Panc1 (cell line): ENCODE data around the gene CCDC187. TPM values are rescaled to one million over a fixed set of nuclear protein-coding genes. Genes with fewer than 3 reads are reported as not detected.

ENCODE experiments used
- ATAC-seq: fragments of 200-7000 bp; cut with Tn5 transposase; 2 replicates; pipeline ENCODE4 v1.9.1; 2020; ENCODE audit warnings: mild to moderate bottlenecking, moderate library complexity
- BruUV-seq: library from RNA; stranded (reverse); fragments of 400-500 nt; replicated peaks from 2 replicates; lab custom pipeline; 2021; lab: Mats Ljungman, UMichigan
- CTCF ChIA-PET: fragments of 300-600 bp; sonication (Branson Sonifier 250); formaldehyde crosslinking; loops from one replicate; lab custom pipeline; 2022; ENCODE audit warnings: antibody characterized with exemption; lab: Charles Lee
- POLR2A ChIA-PET: fragments of 300-600 bp; sonication (Branson Sonifier 250); formaldehyde crosslinking; loops from one replicate; lab custom pipeline; 2022; ENCODE audit warnings: antibody characterized with exemption; lab: Charles Lee
- DNase-seq: peaks from one replicate; pipeline ENCODE4 v3.0.0-alpha.2; 2010; ENCODE audit warnings: low read depth, low spot score
- H3K27ac ChIP-seq: 2 replicates; pipeline ENCODE4 v1.5.1; 2011; ENCODE audit warnings: mild to moderate bottlenecking, low read length, inconsistent platforms
- H3K27me3 ChIP-seq: fragments of 200-500 bp; sonication (Bioruptor generic); 2 replicates; pipeline ENCODE4 v1.6.0; 2014; ENCODE audit warnings: low read length, inconsistent platforms; ENCODE audit not compliant: control insufficient read depth, insufficient read depth
- H3K36me3 ChIP-seq: fragments of 200-500 bp; sonication (Bioruptor generic); 2 replicates; pipeline ENCODE4 v1.5.1; 2014; ENCODE audit warnings: inconsistent platforms, mild to moderate bottlenecking, low read length, moderate library complexity; ENCODE audit not compliant: control insufficient read depth, insufficient read depth
- H3K4me1 ChIP-seq: 2 replicates; pipeline ENCODE4 v1.5.1; 2011; ENCODE audit warnings: inconsistent platforms, mild to moderate bottlenecking, low read length, moderate library complexity; ENCODE audit not compliant: control insufficient read depth, insufficient read depth
- H3K4me3 ChIP-seq, 2 experiments: 2 replicates each; pipeline ENCODE4 v1.5.1; 2011 to 2012; ENCODE audit warnings: low read depth in 2 of 2, low read length in 2 of 2, mild to moderate bottlenecking in 2 of 2, inconsistent platforms in 1 of 2, moderate library complexity in 1 of 2
- H3K9me3 ChIP-seq: fragments of 200-500 bp; sonication (Bioruptor generic); 2 replicates; pipeline ENCODE4 v1.5.1; 2014; ENCODE audit warnings: low read depth, mild to moderate bottlenecking, inconsistent platforms, low read length, moderate library complexity; ENCODE audit not compliant: control insufficient read depth, insufficient read depth
- POLR2AphosphoS5 ChIP-seq: IDR thresholded peaks from 2 replicates; pipeline ENCODE4 v1.6.1; 2012; ENCODE audit warnings: mild to moderate bottlenecking, low read depth, low read length, moderate library complexity
- SIN3A ChIP-seq: IDR thresholded peaks from 2 replicates; pipeline ENCODE4 v1.6.1; 2012; ENCODE audit warnings: low read depth, mild to moderate bottlenecking, low read length, moderate library complexity, borderline replicate concordance; ENCODE audit not compliant: insufficient read depth
- TCF7L2 ChIP-seq: IDR thresholded peaks from 2 replicates; pipeline ENCODE4 v1.6.1; 2011; ENCODE audit warnings: mild to moderate bottlenecking, low read depth, low read length, inconsistent platforms
- in situ Hi-C: cut with HindIII; loops from 2 replicates; pipeline ENCODE4 v1.10.0; 2016; ENCODE audit warnings: low sequenced_read_pairs, low pct_unique_long_range_greater_than_20kb
- intact Hi-C: fragments of 100-400 bp; cut with micrococcal nuclease; formaldehyde crosslinking; loops from one replicate; pipeline ENCODE4 v1.10.0; 2022; ENCODE audit not compliant: unreplicated experiment
- total RNA-seq: library from RNA; stranded (reverse); gene quantifications from one replicate; pipeline ENCODE4 v1.2.1, GENCODE V29; 2021; ENCODE audit not compliant: unreplicated experiment
- TF ChIP-seq, protein P1 (sequence below), 2 experiments: IDR thresholded peaks; 2 replicates each; pipeline ENCODE4 v1.6.1; 2011 to 2012; ENCODE audit warnings: low read depth in 2 of 2, control low read depth in 1 of 2, low read length in 1 of 2, mild to moderate bottlenecking in 1 of 2, moderate library complexity in 1 of 2; ENCODE audit not compliant: insufficient read depth in 1 of 2
- TF ChIP-seq, protein P2 (sequence below): fragments of 450-650 bp; IDR thresholded peaks from 2 replicates; pipeline ENCODE4 v1.5.1; 2017; ENCODE audit warnings: mild to moderate bottlenecking

Gene CCDC187
- total RNA-seq, 1 experiment from 2014 or later, result not detected

DNA sequence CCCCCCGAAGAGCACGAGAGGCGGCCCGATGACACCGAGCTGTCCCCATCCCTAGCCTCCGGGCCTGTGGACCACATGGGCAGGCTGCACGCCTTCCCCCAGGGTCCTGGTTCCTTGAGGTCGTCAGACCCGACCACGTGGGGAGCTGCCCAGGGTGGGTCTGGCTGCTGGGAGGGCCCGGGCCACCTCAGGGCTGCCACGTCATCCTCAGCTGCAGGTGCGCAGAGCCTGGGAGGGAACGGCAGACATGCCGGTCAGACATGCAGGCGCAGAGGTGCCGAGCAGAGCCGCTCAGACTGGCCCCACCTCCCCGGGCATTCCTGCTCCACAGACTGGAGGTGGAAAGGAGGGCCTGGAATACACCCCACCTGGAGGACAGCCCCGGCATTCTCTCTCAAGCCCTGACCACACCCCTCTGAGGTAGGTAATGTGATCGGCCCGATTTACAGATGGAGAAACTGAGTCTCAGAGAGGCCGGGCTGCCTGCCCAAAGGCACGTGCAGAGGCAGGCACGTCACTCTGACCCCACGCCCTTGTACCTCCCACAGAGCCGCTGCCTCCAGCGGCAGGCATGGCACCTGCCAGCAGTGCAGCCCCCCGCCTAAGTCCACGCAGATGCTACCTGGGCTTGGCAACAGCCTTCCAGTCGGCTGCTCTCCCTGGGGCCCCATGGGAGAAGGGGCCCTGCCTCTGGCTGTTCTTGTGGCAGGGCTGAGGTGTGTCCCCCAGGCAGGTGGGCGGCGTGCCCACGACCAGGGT lies 649 bp downstream of the CCDC187 start:
- Histone ChIP-seq H3K4me1 (no peaks in the 10 kb centered on the region), H3K36me3 (no peaks in the 10 kb centered on the region), H3K27me3 (no peaks in the 10 kb centered on the region), H3K27ac (no peak overlapping the region), H3K4me3 (no peak overlapping the region), H3K9me3 (no peaks in the 10 kb centered on the region)
- ChIA-PET POLR2A (no interaction called here), CTCF (no interaction called here)
- ATAC-seq, result no peak
- TF ChIP-seq TCF7L2, result no peak
- intact Hi-C loops, result no loop called here
- BruUV-seq, result no TSS peak
- in situ Hi-C loops, result no loop called here
- no peak for DNase-seq

DNA sequence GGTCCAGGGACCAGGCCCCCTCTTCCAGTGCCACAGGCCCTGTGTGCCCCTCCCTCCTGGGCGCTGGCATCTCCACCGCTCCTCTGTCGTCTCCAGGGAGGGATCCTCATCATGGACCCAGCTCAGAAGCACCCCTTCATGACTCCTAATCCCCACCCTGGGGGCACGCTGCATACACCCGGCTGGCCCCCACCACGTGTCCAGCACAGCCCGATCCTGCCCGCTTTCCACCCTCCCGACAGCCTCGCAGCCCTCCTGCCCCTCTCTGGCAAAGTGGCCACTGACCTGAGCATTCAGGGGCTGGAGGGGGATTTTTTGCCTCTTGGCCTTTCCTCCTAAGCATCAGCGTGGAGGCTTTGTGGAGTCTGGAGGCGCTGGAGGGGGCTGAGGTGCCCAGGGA lies 1.4 kb downstream of the CCDC187 start:
- Histone ChIP-seq H3K4me3 (no peak overlapping the region), H3K27me3 (no peaks in the 10 kb centered on the region), H3K4me1 (no peaks in the 10 kb centered on the region), H3K27ac (no peak overlapping the region), H3K36me3 (no peaks in the 10 kb centered on the region), H3K9me3 (no peaks in the 10 kb centered on the region)
- ATAC-seq (no peak), DNase-seq (no peak)
- ChIA-PET CTCF (no interaction called here), POLR2A (no interaction called here)
- in situ Hi-C loops (no loop called here), intact Hi-C loops (no loop called here)
- BruUV-seq, result no TSS peak
- TF ChIP-seq SIN3A (no peak), POLR2AphosphoS5 (no peak), TCF7L2 (no peak)
- TF ChIP-seq, protein P1, sequence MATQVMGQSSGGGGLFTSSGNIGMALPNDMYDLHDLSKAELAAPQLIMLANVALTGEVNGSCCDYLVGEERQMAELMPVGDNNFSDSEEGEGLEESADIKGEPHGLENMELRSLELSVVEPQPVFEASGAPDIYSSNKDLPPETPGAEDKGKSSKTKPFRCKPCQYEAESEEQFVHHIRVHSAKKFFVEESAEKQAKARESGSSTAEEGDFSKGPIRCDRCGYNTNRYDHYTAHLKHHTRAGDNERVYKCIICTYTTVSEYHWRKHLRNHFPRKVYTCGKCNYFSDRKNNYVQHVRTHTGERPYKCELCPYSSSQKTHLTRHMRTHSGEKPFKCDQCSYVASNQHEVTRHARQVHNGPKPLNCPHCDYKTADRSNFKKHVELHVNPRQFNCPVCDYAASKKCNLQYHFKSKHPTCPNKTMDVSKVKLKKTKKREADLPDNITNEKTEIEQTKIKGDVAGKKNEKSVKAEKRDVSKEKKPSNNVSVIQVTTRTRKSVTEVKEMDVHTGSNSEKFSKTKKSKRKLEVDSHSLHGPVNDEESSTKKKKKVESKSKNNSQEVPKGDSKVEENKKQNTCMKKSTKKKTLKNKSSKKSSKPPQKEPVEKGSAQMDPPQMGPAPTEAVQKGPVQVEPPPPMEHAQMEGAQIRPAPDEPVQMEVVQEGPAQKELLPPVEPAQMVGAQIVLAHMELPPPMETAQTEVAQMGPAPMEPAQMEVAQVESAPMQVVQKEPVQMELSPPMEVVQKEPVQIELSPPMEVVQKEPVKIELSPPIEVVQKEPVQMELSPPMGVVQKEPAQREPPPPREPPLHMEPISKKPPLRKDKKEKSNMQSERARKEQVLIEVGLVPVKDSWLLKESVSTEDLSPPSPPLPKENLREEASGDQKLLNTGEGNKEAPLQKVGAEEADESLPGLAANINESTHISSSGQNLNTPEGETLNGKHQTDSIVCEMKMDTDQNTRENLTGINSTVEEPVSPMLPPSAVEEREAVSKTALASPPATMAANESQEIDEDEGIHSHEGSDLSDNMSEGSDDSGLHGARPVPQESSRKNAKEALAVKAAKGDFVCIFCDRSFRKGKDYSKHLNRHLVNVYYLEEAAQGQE (IDR thresholded peaks at IDR 0.05; ENCODE audit: insufficient read depth in 1 of 2, low read depth in 2 of 2, low read length in 1 of 2), result no peak
- TF ChIP-seq, protein P2, sequence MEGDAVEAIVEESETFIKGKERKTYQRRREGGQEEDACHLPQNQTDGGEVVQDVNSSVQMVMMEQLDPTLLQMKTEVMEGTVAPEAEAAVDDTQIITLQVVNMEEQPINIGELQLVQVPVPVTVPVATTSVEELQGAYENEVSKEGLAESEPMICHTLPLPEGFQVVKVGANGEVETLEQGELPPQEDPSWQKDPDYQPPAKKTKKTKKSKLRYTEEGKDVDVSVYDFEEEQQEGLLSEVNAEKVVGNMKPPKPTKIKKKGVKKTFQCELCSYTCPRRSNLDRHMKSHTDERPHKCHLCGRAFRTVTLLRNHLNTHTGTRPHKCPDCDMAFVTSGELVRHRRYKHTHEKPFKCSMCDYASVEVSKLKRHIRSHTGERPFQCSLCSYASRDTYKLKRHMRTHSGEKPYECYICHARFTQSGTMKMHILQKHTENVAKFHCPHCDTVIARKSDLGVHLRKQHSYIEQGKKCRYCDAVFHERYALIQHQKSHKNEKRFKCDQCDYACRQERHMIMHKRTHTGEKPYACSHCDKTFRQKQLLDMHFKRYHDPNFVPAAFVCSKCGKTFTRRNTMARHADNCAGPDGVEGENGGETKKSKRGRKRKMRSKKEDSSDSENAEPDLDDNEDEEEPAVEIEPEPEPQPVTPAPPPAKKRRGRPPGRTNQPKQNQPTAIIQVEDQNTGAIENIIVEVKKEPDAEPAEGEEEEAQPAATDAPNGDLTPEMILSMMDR, result no peak

DNA sequence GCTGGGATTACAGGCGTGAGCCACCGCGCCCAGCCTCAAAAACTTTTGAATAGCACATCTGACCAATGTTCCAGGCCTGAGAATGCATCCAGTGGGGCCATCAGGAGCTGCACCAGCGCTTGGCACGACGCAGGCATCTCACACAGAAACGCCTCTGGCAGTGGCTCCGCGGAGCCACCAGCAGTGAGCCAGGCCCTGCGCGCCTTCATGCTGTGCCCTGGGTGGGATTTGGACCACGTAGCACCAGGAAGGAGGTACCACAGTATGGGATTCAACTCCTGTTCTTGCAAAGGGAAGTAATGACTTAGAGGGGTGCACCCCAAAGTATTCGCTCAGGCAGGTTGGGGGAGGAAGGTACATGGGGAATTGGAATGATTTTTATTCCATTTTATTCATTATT lies 3.0 kb downstream of the CCDC187 start:
- TF ChIP-seq POLR2AphosphoS5 (no peak), SIN3A (no peak), TCF7L2 (no peak)
- TF ChIP-seq, protein P2, result no peak
- TF ChIP-seq, protein P1 (IDR thresholded peaks at IDR 0.05; ENCODE audit: insufficient read depth in 1 of 2, low read depth in 2 of 2, low read length in 1 of 2), result no peak
- Histone ChIP-seq H3K27ac (no peak overlapping the region), H3K27me3 (no peaks in the 10 kb centered on the region), H3K9me3 (no peaks in the 10 kb centered on the region), H3K4me1 (peaks cover 3% of the 10 kb centered on the region; the same call in 1 of the 2 replicates), H3K36me3 (no peaks in the 10 kb centered on the region), H3K4me3 (no peak overlapping the region)
- intact Hi-C loops (no loop called here), in situ Hi-C loops (no loop called here)
- ChIA-PET CTCF (no interaction called here), POLR2A (no interaction called here)
- BruUV-seq, result no TSS peak
- no peak for ATAC-seq
- DNase-seq, result no peak
